K562 (cell line): Measurements from ENCODE around the gene NR2F6. TPM values are rescaled to one million over a fixed set of nuclear protein-coding genes. Genes with fewer than 3 reads are reported as not detected.
A peak's percentile ranks its signal among the peaks of the same experiment; 100 is the strongest.

Experiments
- DPF2 ChIP-seq: fragments of 450-650 bp; IDR thresholded peaks from 2 replicates; pipeline ENCODE4 v1.6.1; 2016
- FOXP4 ChIP-seq: sonication (generic); formaldehyde crosslinking; IDR thresholded peaks from 2 replicates; pipeline ENCODE4 v1.8.0; 2022; ENCODE audit warnings: mild to moderate bottlenecking, missing genetic modification reagents, borderline replicate concordance
- GATAD2A ChIP-seq: fragments of 450-650 bp; IDR thresholded peaks from 2 replicates; pipeline ENCODE4 v1.6.1; 2017
- GATAD2B ChIP-seq: fragments of 450-650 bp; IDR thresholded peaks from 2 replicates; pipeline ENCODE4 v1.6.1; 2017; ENCODE audit warnings: mild to moderate bottlenecking, borderline replicate concordance
- HNRNPH1 ChIP-seq: fragments of 200-400 bp; formaldehyde crosslinking; optimal IDR thresholded peaks from 2 replicates; pipeline ENCODE3; 2017; ENCODE audit warnings: low read depth, mild to moderate bottlenecking, low read length, moderate library complexity
- KAT7 ChIP-seq: sonication (generic); formaldehyde crosslinking; IDR thresholded peaks from 2 replicates; pipeline ENCODE4 v1.8.0; 2022; ENCODE audit warnings: missing genetic modification reagents, mild to moderate bottlenecking, borderline replicate concordance
- KDM4B ChIP-seq, 2 experiments: fragments of 450-650 bp in 1 of 2; sonication (generic) in 1 of 2; IDR thresholded peaks; 2 replicates each; pipeline ENCODE4 v1.6.1; 2016 to 2017; ENCODE audit warnings: borderline replicate concordance in 2 of 2, antibody characterized with exemption in 1 of 2, low read depth in 1 of 2, mild to moderate bottlenecking in 1 of 2
- KLF13 ChIP-seq: fragments of 450-650 bp; IDR thresholded peaks from 2 replicates; pipeline ENCODE4 v1.6.1; 2016; ENCODE audit warnings: missing genetic modification characterization, low read depth, mild to moderate bottlenecking, missing compliant biosample characterization, moderate library complexity, borderline replicate concordance
- NR4A1 ChIP-seq, 2 experiments: fragments of 250-450 bp in 1 of 2; fragments of 450-650 bp in 1 of 2; sonication (Bioruptor Pico) in 1 of 2; IDR thresholded peaks; 2 replicates each; pipeline versions ENCODE4 v1.4.0 to v1.6.1; 2016 to 2020; ENCODE audit warnings: mild to moderate bottlenecking in 2 of 2, missing compliant biosample characterization in 1 of 2, missing genetic modification characterization in 1 of 2, moderate library complexity in 1 of 2
- POLR2G ChIP-seq: fragments of 200-400 bp; formaldehyde crosslinking; IDR thresholded peaks from 2 replicates; pipeline ENCODE4 v1.6.1; 2017; ENCODE audit warnings: low read depth, mild to moderate bottlenecking, antibody characterized with exemption, low read length, moderate library complexity
- PYGO2 ChIP-seq: fragments of 450-650 bp; IDR thresholded peaks from 2 replicates; pipeline ENCODE4 v1.6.1; 2016; ENCODE audit warnings: mild to moderate bottlenecking, missing genetic modification characterization, moderate library complexity, missing compliant biosample characterization
- SETDB1 ChIP-seq: IDR thresholded peaks from one replicate; pipeline ENCODE4 v1.6.1; 2012; ENCODE audit warnings: low read length, control low read depth, inconsistent platforms
- SMAD4 ChIP-seq: fragments of 250-450 bp; sonication (Bioruptor Pico); conservative IDR thresholded peaks from 2 replicates; pipeline ENCODE4 v1.8.0; 2021; ENCODE audit warnings: inconsistent platforms, mild to moderate bottlenecking, moderate library complexity
- SP1 ChIP-seq: sonication (generic); formaldehyde crosslinking; IDR thresholded peaks from 2 replicates; pipeline ENCODE4 v1.8.1; 2022; ENCODE audit warnings: mild to moderate bottlenecking, missing genetic modification reagents
- TBL1XR1 ChIP-seq, 2 experiments: IDR thresholded peaks; 2 replicates each; pipeline ENCODE4 v1.6.1; 2012; ENCODE audit warnings: improper control_type of control experiment in 2 of 2, low read length in 2 of 2, mild to moderate bottlenecking in 1 of 2
- TSHZ1 ChIP-seq: fragments of 250-450 bp; sonication (Bioruptor Pico); IDR thresholded peaks from 2 replicates; pipeline ENCODE4 v1.4.0; 2020; ENCODE audit warnings: mild to moderate bottlenecking, moderate library complexity
- ZNF57 ChIP-seq: fragments of 450-650 bp; formaldehyde crosslinking; IDR thresholded peaks from 2 replicates; pipeline ENCODE4 v1.4.0; 2020; ENCODE audit warnings: mild to moderate bottlenecking, moderate library complexity
- ZNF76 ChIP-seq: fragments of 250-450 bp; sonication (Bioruptor Pico); IDR thresholded peaks from 2 replicates; pipeline ENCODE4 v1.4.0; 2020; ENCODE audit warnings: mild to moderate bottlenecking, moderate library complexity, borderline replicate concordance
- ZNF77 ChIP-seq: fragments of 250-450 bp; sonication (Bioruptor Pico); IDR thresholded peaks from 2 replicates; pipeline ENCODE4 v1.5.0; 2020
- polyA plus RNA-seq, 8 experiments: library from polyadenylated mRNA; depleted of rRNA in 4 of 8; stranded (reverse) in 5 of 8; unstranded in 3 of 8; fragments of >200 nt; fragmentation: Nextera tagmentation in 2 of 8; fragmentation: Illumina TruSeq in 1 of 8; extraction: Ambion mirVana in 2 of 8; extraction: Trizol in 1 of 8; gene quantifications; 2 replicates each; pipeline versions ENCODE4 v1.2.1 to v1.2.3, GENCODE V29; 2011 to 2014; ENCODE audit warnings: inconsistent platforms in 1 of 8, missing spikeins in 1 of 8
- total RNA-seq, 7 experiments: library from RNA; depleted of rRNA in 6 of 7; stranded (reverse); fragments of >200 nt in 6 of 7; fragmentation: Illumina TruSeq in 2 of 7; extraction: Trizol in 2 of 7; gene quantifications; 2 replicates each; pipeline versions ENCODE4 v1.2.1 to v1.2.3, GENCODE V29; 2011 to 2021; ENCODE audit warnings: low replicate concordance in 1 of 7

NR2F6 gene
- total and polyA plus RNA-seq, 9 of the 15 experiments (the other 6 are each of a cell fraction or from before 2014, with no cell fraction given): 0.76 to 97.5 (median 18.8) TPM

- TF ChIP-seq GATAD2B (no peak; the same call in 1 of the 2 replicates), TSHZ1 (CRISPR knock-in tag) (no peak), SP1 (CRISPR knock-in tag) (peak; percentile 94), TBL1XR1 (IDR thresholded peaks at IDR 0.05; ENCODE audit: low read length in 2 of 2) (no peak), SMAD4 (CRISPR knock-in tag) (peak; percentile 77), KDM4B (IDR thresholded peaks at IDR 0.05; ENCODE audit: borderline replicate concordance in 2 of 2, low read depth in 1 of 2) (peak in 1 of 2 experiments; percentile 94; a peak in 2 of 4 replicates), KAT7 (CRISPR knock-in tag) (0 out of 2 replicates have a peak, but pooled peaks have one; percentile 46), NR4A1 (CRISPR knock-in tag; IDR thresholded peaks at IDR 0.05) (no peak), NR4A1 (tag; IDR thresholded peaks at IDR 0.05) (0 out of 2 replicates have a peak, but pooled peaks have one; percentile 29), ZNF76 (CRISPR knock-in tag) (no peak), KLF13 (tag) (peak; percentile 75; the same call in 1 of the 2 replicates), FOXP4 (peak; percentile 66; the same call in 1 of the 2 replicates), SETDB1 (no peak), ZNF77 (CRISPR knock-in tag) (no peak), POLR2G (peak; percentile 98), ZNF57 (CRISPR knock-in tag) (no peak), HNRNPH1 (no peak), GATAD2A (no peak), PYGO2 (no peak), DPF2 (no peak; the same call in 1 of the 2 replicates)
Observed at GRCh38 chr19:17215127-17215971, 30.4 kb downstream of the NR2F6 start, which contains the start of gene USE1 (continued).
